ENCODE data around the gene POLQ.
"Not testable (repeated sequence)": the region's sequence is repeated elsewhere in the genome, so short reads cannot be mapped to it uniquely, and the experiment has no call there.

POLQ gene

DNA sequence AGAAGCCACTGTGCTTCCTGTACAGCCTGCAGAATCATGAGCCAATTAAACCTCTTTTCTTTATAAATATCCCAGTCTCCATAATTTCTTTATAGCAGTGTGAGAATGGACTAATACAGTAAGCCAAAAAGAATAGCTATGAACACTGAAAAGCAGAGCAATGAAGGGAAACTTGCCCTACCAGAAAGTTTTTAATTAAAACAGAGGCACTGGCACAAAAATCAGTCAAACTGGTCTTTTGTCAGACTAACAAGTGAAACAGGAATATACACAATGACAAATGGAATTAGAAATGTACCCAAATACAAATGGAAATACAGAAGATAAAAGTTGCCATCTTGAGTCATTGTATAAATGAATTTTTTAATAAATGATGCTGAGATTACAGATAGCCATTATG is 40.5 kb downstream of the POLQ start:
- DNase-seq: no peak

DNA sequence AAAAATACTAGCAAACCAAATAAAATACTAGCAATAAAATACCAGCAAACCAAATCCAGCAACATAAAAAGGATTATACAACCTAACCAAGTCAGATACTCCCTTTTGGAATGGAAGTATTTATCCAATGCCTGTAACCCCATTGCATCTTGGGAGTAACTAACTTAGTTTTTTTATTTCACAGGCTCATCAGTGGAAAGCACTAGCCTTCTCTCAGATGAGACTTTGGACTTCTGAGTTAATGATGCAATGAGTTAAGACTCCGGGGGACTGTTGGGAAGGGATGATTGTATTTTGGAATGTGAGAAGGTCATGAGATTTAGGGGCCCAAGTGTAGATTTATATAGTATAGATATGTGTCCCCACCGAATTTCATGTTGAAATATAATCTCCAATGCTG is 41.2 kb downstream of the POLQ start:
- DNase-seq: no peak

DNA sequence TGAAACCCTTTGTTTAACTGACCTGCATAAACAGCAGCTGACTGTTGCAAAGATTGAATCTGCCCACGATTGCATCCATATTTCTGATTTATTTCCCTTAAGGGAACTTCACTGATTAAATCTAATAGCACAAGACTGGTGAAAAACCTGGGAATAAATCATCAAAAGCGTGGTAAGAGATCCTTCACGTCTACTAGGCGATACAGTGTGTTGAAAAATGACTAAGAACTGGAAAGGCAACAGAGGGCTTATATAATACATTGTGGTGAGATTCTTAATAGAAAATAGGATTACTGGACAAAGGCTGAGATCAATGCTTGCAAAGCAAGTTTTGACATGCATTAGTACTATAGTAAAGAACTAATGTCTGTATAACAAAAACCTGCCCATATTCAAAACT is 49.0 kb downstream of the POLQ start:
- DNase-seq: no peak

DNA sequence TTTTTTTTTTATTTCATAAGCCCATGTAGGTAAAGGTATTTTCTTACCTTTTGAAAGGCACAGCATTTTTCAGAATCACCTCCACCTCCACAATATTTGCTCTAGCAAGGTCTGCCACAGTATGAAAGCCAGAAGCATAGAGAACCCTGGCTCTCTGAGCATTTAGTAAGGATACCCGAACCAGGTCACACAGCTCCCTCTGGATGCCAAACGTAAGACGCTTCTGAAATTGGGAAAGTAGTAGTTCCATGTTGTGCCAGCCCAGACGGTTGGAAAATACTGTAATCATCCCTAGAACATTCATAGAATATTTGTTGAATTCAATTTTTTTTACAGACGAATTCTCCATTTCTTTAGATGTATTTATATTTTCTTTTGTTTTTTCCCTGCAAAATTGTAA is 52.4 kb downstream of the POLQ start:
- no peak for DNase-seq

DNA sequence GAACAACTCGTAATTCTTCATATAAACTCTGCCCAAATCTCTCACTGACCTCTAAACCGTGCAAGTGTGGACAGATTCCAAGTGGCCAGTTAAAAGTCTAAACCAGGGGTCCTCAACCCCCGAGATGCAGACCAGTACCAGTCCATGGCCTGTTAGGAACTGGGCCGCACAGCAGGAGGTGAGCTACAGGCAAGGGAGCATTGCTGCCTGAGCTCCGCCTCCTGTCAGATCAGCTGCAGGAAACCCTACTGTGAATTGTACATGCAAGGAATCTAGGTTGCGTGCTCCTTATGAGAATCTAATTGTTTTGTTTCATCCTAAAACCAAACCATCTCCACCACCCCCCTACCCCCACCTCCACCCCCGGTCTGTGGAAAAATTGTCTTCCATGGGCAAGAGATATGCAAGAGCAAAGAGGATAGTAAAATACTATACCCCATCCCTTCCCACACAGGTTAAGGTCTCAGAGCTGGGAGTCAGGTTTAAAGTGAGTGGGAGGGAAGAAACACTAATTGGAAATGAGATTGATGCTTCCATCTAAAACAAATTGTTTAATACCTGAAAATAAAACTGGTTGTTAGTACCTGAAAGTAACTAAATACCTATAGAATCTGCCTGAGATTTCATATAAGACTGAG is 54.0 kb downstream of the POLQ start:
- no peak for DNase-seq

DNA sequence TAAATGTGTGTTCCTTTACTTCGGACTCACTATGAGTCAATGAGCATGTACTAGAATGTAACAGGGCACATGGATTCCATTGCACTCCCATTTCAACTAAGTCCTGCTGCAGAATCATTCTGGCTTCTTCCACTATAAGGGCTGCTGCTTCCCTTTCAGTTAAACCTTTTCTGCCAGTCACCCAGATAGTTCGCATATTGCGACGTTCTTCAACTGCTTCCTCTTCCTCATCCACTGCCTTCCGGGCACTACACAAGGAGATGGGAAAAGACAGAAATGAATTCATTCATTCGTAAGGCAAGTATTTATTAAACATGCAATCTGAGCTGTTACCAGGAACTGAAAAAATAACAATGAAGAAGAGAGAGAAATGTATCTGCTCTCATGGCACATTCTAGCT is 55.6 kb downstream of the POLQ start:
- DNase-seq: no peak

DNA sequence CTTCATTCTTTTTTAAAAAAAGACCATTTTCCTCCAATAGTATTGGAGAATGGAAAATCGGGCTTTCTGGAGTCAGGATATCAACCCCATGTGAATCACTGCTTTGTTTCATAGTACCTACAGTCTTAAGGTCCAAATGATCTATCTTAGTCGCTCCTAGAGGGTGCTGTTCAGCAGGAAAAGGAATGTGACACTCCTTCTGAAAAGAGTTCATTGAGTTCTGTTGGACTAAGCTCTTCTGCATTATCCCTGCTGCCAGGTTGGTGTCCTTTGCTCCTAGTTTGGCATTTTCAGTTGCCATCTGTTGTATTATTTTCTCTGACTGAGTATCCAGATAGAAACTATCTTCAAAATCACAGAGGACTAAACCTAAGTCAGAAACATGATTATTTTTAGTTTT is 57.2 kb downstream of the POLQ start:
- no peak for DNase-seq

DNA sequence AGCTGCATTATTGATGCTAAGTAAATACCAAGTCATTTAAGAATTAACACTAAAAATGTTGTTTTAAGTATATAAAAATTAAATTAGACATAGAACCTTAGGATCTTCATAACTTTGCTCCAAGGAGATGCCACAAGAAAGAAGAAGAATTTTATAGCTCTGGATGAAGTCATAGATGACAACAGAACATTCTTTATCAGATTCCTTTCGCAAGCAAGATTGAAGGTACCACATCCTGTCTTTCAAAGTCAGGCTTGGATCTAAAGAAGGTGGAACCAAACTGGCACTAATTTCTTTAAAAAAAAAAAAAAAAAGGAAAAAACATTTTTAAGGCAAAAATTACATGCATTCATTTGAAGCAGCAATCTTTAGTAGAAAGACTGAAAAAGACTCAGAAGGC is 62.5 kb downstream of the POLQ start:
- no peak for DNase-seq

DNA sequence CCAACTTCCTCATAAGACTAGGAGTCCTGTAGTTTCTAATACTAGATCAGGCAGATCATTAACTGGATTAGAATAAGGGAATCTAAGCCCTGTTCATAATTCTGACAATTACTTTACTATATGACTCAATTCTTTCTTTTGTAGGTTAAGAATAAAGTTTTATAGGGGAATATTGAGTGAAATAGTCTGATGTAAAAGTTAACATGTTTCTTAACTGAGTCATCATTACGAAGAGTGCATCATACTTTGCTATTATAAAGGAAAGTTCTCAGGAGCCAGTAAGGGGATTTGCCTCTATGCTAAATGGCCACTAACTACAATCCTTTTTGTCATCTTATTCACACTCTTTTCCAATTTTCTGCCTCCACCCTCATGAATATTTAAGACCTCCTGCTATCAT is 63.1 kb downstream of the POLQ start:
- DNase-seq: no peak

DNA sequence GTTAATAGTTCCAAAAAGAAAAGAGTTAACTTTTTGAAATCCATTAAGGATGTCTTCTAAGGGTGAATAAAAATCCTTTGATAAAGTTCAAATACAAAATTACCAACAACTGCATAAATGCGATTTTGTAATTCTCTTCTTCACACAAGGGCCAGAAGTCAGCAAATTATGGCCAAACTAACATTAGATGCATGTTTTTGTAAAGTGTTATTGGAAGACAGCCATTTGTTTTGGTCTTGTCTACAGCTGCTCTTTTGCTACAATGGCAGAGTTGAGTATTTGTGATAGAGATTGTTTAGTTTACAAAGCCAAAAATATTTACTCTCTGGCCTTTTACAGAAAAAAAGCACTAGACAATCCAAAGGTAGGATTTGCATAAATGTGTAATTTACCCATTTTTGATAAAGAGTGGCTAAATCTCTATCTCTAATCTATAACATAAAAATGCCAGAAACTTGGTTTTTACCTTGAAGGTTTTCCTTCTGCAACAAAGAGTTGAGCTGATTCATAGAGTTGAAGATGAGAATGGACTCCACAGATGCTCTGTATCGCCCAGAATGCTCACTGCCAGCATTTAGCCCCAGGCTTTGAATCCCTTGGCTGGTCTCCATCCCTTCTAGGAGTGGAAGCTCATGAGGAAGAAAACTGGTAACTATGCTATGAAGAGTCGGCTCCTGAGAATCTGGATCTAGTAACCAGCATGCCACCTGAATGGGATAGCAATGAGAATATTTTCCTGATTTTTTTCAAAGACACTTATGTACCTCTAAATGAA is 64.5 kb downstream of the POLQ start:
- DNase-seq: no peak

DNA sequence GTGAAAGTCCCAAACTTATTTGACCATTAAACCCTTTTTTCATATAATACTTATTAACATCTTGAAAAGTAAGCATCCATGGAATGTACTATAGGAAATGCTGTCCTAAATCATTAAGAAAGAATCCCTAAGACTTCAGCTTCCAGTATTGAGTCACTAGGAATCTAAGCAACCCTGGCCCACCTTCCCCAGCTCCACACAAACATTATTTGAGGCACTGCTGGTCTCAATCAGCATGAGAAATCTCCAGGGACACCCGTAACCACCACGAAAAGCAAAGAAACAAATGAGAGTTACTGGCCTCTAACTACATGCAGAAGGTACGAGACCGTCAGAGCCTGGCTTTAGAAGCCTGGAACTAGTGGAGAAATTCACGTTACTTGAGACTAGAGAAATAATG is 68.2 kb downstream of the POLQ start:
- no peak for DNase-seq

DNA sequence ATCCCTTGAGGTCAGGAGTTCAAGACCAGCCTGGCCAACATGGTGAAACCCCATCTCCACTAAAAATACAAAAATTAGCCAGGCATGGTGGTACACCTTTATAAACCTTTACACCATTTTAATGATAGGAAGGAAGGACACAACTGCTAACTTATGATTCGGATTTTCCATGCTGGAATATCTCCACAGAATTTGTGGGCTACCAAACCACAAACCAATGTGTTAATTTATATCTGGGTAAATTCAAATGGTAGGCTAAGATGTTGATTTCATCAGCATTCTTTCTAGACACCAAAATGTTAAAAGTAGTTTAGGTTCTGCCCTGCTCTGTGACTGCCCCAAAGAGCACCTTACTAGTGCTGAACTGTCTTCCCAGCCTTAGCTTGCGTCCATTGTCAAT is 72.8 kb downstream of the POLQ start:
- DNase-seq: no peak

DNA sequence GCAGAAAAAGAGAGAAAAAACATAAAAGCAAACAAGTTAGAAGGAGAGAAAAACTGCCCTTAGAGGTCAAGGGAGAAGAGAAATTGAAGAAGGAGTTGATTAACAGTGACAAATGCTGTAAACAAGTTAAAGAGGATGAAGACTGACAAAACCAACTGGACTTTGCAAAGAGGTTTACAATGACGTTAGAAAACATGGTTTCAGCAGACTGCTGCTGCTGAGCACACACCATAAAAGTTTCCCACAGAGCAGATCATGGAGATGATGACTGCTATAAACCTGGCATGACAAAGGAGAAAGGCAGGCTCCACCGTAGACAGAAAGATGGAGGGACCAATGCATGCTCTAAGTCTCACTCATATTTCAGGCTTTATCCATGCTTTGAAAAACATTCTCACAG is 78.7 kb downstream of the POLQ start:
- no peak for DNase-seq

DNA sequence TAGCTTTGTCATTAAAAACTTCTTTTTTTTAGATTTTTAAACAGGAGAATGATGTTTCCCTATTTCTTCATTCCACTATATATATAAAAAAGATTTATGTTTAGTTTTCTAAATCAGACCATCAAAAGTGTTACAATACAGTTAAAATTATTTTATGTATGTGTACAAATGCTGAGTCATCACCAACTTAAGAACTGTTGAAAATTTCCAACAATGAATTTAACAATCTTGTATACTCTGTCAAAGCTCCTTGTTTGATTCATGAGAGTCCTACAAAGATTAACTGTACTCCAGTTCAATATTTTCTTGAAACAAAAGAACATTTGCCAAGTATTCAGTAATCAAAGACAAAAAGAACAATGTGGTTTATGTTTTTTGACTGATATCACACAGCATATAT is 82.0 kb downstream of the POLQ start:
- no peak for DNase-seq

DNA sequence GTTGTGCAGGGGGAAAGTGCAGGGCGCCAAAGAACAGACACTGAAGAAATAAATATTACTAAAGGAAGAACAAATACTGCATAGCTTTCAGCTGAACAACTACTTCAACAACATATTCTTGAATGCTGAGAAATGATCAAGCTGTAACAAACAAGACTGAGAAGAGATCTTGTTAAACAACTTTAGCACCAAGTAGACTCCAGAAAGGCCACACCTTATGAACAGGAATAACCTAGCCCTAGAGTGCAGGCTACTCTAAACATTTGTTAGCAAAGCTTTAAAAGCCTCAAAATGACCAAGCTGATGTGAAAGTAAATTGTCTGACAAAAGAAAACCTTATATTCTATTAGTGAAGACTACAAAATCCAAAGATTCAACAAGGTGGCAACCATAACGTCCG is 83.2 kb downstream of the POLQ start:
- no peak for DNase-seq

DNA sequence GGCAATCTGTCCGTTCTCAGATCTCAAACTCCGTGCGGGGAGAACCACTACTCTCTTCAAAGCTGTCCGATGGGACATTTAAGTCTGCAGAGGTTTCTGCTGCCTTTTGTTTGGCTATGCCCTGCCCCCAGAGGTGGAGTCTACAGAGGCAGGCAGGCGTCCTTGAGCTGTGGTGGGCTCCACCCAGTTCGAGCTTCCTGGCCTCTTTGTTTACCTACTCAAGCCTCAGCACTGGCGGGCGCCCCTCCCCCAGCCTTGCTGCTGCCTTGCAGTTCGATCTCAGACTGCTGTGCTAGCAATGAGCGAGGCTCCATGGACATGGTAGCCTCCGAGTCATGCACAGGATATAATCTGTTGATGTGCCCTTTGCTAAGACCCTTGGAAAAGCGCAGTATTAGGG is 94.0 kb downstream of the POLQ start:
- not testable (repeated sequence) for DNase-seq

DNA sequence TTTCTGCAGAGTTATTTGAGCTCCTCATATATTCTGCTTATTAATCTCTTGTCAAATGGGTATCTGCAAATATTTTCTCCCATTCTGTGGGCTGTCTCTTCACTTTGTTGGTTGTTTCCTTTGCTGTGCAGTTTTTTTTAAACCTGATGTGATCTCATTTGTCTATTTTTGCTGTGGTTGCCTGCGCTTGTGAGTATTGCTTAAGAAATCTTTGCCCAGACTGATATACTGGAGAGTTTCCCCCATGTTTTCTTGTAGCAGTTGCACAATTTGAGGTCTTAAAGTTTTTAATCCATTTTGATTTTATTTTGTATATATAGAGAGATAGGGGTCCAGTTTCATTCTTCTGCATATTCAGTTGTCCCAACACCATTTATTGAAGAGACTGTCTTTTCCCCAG is 102.3 kb downstream of the POLQ start:
- DNase-seq: no peak

DNA sequence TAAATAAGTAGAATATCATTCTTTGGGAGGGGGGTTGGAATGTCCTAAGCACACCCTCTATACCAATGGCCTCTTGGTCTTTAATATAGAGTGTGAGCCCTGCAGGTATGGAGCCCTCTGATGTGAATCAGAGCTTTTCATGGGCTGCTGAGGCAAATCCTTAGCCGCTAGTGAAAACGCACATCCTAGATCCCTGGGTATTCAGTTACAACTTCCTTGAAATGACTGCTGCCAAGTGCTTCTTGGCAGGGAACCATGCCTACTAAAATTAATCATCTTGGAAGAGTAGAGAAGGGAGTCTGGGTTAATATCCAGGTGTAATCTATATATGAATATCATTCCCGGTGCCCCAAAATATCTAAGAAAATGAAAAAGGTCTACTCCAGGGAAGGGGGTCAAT is 109.1 kb downstream of the POLQ start:
- DNase-seq: no peak

DNA sequence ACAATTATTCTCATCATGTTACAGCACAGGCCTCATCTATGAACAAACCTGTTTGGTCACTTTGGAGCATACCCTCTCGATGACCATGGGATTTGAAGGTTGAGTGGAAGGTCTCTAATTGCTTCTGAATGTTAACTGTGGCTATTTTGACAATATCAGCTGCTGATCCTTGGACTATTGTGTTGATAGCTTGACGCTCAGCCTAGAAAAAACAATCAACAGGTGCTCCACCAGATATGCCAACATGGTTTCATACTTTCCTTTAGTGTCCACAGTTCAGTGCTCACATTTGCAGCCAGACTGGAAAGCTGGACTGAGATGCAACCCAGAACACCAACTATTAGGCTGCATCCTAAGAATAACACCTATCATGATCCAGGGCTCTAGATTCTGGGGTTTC is 109.7 kb downstream of the POLQ start:
- DNase-seq: no peak

DNA sequence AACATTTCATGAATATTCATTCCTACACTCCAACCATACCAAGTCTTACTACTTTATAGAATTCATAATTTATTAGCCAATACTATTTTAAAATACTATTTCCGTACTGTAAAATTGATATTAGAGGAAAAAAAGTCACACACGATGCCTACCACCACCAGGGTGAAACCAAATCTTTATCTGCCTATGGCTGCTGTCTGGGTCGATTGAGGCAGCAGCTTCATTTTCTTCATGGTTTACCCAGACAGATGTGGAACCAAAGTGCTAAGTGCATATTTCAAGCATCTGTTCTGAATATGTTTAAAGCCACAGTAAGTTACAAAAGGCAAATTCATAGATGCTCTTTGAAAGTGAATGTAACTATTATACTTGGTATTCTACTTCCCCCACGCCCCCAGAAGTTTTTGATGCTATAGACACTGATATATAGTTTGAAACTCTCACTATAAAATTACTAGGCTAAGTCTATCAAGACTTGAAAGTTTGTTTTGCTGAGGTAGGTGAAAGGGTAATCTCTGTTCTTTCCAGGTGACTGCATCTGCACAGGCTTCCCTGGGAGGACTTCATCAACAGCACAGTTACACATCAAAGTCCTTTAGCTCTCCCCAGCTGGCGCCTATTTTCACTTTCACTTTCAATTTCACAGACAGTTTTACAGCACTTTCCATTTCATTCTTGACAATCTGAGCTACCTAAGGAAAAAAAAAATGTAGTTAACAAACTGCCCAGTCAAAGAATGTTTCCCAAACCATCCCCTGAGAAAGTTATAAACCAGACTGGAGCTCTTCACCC is 113.9 kb downstream of the POLQ start:
- no peak for DNase-seq

DNA sequence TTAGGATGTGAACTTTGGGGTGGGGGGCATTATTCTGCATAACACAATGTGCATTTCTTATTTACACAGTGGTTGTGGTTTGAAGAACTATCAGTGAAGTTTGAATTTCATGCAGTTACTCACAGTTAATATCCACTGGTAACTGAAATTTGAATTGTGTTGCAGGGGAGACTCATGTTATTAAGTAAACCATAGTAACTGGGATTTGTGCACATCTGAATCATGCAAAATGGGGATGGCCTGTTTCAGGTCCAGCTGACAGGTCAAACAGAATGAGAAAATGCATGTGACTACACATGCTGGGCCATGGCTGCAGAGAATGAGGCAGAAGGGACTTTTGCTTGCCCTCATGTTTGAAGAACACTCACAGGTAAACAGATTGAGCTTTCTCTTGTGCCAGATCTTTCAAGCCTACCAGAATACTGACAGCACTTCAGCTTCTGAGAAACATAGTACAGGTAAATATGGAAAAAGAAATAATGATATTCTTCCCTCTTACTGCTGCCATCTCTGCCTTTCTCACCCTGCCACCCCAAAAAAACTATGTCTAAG is 115.0 kb downstream of the POLQ start:
- DNase-seq: no peak

DNA sequence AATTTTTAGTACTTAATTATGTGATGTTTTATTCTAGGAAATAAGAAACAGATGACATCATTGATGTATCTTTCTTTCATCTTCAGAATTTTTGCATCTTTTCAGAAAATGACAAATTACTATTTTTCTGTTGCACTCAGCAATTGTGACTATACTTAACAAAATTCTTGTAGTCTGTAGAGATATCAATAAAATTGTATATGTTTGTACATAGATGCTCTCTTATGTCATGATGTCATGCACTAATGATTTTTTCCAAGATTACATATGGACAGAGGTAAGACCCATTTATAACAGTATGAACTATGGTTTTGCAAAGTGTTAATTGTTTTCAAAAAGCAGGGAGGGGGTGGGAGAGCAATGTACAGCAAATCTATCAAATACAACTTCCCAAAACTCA is 121.2 kb downstream of the POLQ start:
- no peak for DNase-seq

DNA sequence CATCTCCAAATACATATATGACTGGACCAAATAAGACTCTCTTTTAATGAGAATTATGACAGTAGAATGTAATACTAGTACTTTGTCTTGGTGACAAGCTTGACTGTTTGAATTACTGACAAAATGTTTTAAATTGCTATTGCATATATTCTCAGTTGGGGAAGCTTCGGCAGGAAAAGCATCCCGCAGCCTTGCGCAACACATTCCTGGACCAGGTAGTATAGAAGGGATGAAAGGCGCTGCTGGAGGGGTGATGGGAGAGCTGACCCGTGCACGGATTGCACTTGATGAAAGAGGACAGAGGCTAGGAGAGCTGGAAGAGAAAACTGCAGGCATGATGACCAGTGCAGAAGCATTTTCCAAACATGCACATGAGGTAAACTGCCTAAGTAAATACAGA is 127.6 kb downstream of the POLQ start:
- DNase-seq: no peak

DNA sequence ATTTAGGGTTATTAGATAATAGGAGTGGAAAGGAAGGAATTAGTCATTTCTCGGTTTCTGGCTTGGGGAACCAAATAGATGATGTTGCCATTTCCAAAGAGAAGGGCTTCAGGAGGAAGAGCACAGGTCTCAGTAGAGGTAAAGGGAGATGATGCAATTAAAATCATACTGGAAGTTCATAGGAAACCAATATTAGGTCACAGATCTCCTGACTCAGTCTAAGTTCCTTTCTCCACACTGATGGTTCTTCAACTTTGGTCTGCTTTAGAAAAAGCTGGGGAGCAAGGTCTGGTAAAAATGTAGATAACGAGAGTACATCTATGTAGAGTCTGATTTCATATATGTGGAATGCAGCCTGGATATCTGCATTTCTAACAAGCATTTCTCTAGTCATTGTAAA is 130.9 kb downstream of the POLQ start:
- DNase-seq: no peak
